ENCODE results near the gene LRRC71.

LRRC71 gene

DNA sequence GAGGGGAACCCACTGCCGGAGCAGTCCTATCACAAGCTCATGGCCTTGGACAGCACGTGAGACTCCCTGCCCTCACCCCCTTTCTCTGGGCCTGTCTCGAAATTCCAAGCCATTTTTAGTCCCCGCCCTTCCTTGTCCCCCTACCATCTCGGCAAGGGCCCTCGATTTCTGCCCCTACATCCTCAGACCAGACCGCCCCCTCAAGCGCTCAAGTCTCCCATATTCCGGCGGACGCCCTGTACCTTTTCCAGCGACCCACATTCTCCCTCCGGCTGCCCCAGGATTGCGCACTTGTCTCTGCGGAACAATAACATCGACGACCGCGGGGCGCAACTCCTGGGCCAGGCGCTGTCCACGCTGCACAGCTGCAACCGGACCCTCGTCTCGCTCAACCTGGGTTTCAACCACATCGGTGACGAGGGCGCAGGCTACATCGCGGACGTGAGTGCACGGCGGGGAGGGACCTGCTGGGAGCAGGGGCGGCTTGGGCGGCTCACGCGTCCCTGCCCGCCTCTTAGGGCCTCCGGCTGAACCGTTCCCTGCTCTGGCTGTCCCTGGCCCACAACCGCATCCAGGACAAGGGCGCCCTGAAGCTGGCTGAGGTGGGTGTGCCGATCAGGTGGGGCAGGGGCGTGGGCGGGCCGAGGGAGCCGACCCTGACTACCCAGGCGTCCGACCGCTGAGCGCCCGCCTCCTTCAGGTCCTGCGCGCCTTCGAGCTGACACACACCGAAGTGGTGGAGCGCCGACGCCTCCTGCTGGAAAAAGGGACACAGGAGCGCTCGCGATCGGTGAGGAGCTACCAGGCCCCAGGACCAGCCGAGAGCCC, 7.0 kb downstream of the LRRC71 start:
- DNase-seq (ENCODE audit: low read depth in 2 of 2), result peak; percentile 55 to 63

DNA sequence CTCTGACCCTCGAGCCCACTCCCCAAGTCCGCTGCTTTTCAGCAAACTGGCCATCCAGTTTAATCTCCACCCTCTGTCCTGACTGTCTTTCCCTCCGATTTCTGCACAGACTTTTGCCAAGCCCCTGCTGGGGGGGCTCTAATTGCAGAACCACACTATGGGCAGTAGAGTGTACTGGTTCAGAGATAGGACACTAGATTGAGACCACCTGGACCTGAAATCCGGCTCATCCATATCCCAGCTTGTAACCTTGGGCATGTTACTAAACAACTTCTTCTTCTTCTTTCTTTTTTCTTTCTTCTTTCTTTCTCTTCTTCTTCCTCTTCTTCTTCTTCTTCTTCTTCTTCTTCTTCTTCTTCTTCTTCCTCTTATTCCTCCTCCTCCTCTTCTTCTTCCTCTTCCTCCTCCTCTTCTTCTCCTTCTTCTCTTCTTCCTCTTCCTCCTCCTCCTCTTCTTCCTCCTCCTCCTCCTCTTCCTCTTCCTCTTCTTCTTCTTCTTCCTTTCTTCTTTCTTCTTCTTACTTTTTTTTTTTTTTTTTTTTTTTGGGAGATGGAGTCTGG, 7.7 kb downstream of the LRRC71 start:
- DNase-seq (ENCODE audit: low read depth in 2 of 2), result no peak

DNA sequence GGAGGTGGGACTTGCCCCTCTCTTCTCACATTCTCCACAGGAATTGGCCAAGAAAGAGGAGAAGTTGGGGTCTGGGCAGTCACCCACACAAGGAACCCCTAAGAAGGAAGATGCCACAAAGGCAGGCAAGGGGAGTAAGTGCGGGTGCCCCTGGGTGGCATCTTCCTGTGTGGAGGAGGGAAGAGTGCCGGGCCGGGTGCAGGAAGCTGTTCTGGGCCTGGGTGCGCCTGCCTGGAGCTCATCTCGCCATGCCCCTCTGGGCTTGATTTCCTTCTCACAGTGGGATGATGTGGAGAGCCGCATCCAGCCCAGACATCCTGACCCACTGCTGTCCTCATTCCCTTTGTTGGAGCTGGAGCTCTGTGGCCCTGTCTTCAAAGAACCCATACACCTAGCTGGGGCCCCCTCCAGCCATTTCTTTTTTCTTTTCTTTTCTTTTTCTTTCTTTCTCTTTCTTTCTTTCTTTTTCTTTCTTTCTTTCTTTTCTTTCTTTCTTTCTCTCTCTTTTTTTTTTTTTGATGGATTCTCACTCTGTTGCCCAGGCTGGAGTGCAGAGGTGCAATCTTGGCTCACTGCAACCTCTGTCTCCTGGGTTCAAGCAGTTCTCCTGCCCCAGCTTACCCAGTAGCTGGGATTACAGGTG, 9.3 kb downstream of the LRRC71 start:
- DNase-seq (ENCODE audit: low read depth in 2 of 2), result no peak

DNA sequence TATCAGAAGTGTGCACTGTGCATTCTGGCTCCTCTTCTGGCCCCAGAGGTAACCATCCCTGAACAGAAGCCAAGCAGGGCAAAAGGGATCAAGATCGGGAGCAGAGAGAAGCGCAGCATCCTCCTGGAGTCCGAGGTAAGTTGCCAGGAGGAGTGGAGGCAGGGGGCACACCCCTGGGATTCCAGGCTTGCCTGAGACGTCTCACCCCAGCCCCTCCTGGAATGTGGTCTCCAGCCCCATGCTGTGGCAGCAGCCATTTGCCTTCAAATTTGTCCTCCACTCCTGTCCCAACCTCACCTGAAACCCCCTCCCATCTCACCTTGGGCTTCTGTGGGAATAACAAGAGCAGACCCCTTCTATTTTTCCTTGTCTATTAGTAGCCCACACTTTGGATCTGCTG, 10.1 kb downstream of the LRRC71 start:
- no peak for DNase-seq (ENCODE audit: low read depth in 2 of 2)

DNA sequence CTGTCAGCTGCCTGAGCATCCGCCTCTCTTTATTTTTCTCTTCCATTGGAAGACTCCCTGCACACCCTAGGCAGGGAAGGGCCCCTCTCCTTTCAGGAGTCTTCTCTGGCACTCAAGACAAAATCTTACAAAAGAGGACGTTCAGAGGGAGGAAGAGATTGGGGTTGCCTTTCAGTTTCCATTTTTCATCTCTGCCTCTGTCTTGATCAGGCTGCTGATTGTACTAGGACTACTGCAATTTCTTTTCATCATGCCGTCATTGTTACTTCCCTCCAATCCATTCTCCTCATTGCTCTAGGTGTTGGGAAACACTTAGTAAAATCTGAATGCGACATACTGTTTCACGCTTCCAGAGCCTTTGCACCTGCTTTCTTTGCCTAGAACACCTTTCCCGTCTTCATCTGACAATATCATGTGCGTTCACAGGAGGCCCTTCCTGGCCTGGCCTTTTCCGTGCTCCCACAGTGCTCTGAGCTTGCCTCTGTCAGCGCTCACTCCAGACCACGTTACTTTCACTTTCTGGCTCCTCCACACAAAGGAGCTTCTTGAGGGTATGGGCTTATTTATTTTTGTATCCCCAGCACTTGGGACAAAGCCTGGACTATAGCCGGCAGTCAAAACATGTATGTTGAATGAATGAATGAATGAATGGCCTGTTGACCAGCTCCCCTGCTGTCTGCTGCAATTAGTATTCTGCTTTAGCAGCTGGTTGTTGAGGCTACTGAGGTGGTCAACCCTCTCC, 10.9 kb downstream of the LRRC71 start:
- no peak for DNase-seq (ENCODE audit: low read depth in 2 of 2)

DNA sequence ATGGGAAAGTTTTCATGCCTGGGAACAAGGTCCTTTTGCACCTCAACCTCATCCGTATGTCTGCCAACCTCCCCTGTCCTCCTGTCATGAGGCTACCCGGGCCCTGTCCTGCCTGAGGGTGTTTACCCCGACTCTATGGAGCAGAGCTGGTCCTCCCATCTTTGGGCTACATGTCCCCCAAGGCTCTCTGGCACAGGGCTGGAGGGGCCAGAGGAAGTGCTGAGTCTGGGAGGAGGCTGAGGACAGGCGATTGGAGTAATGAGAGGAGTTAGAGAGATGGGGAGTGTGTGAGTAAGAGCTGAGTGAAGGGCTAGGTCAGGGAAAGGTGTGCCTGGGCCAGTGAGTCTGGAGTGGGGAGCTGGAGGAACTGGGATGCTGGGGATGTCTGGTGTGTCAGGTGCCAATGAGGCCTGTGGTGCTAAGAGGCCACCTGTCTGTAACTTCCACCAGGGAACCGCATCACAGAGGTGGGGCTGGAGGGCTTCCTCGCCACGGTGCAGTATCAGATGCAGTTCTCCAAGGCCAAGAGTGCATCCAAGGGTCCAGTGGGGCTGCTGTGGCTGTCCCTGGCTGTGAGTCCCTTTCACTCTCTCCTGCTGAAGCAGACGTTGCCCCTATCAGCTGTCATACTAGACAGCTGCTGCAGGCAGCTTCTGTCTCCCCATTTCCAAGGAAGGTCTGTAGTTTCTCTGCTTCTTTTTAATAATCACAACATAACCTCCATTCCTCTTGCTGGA, 11.7 kb downstream of the LRRC71 start:
- DNase-seq (ENCODE audit: low read depth in 2 of 2), result no peak

DNA sequence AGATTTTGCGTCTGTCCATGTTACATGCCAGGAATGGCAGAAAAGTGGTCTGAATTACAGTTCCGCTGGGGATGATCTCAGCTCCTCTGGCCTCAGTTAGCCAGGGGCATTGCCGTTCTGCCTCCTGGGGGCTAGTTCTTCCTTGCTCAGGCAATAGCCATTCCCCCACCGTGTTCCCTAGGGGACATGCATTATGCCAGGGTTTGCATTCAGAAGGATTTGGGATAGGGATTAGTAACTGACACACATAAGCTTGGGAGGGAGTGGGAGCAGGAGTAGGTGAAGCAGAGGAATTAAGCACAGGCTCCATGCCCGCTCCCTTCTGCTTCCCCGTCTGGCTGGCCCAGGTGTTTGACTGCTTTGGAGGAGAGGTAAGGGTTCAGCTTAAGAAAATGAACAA, 12.7 kb downstream of the LRRC71 start:
- DNase-seq (ENCODE audit: low read depth in 2 of 2), result no peak

DNA sequence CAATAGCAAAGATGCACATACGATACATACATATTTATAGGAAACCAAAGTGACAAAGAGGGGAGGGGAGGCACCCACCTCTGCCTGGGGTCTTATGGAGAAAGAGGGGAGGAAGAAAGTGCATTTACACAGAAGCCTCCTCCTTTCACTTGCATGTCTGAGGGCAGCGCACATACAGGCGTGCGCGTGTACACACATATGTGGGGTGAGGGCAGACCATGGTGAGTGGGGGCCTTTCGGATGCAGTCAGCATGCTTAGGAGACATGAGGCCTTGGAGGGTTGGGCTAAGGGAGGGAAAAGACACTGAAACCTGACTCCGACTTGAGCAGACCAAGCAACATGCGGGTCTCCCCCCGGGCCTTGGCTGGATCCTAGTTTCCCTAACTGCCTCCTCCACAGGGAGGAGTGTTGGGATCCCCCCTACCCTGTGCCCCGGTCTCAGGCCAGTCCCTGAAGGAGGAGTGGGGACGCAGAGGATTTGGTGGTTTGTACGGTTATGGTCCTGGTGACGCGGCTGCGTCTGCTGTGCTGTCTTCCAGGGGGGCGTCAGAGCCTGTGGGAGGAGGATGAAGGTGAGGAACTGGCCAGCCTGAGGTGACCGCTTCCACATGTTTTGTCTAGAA, 15.2 kb downstream of the LRRC71 start:
- DNase-seq (ENCODE audit: low read depth in 2 of 2), result no peak

DNA sequence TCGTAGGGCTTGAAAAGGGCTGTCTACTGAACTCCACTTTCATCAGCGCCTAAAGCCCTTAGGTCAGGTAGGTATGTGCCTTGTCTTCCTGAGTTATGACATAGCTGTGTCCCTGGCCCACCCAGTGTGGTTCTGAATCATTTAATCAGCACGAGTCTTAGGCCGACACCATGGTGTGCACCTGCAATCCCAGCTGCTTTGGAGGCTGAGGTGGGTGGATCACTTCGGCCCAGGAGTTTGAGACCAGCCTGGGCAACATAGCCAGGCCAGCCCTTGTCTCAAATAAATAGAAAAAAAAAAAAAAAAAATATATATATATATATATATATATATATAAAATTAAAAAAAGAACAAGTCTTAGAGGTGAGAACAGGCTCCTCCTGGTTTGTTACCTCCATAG, 15.8 kb downstream of the LRRC71 start:
- no peak for DNase-seq (ENCODE audit: low read depth in 2 of 2)

DNA sequence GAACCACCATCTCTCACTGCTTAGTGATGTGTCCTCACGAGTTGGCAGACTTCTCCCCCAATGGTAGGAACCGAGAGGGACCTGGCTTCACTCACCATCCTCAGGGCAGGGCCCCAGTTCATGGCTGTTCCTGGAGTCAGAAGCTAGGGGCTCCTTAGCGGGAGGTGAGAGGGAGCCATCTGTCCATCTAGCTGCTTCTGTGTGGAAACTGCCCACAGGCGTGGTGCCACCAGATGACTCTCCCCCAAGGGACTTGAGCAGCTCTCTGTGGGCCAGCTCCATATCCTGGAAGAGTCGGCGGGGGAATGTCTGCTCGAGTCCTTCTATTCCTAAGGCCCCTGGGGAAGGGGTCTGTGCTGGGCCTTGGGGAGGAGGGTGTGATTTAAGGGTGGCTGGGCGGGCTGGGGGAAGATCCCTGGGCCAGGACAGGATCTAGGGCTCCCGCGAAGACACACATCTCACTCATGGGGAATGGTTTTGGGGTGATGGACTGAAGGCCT, 16.3 kb downstream of the LRRC71 start:
- DNase-seq (ENCODE audit: low read depth in 2 of 2), result no peak

DNA sequence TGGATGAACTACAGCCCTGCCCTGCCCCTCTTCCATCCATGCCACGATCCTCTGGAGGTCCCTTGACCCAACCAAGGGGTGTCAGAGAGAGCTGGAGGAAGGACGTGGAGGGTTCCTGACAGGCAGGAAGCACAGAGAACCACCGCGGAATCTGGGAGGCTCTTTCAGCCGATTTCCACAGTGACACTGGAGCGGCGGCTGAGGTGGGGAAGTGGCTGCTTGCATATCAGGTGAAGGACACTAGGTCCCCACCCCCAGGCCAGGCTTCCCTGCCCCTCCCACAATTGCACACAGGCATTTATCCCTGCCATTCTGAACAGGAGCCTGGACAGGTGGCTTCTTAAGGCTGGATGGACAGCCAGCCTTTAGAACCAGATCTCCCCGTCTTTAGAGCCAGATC, 17.5 kb downstream of the LRRC71 start:
- no peak for DNase-seq (ENCODE audit: low read depth in 2 of 2)

DNA sequence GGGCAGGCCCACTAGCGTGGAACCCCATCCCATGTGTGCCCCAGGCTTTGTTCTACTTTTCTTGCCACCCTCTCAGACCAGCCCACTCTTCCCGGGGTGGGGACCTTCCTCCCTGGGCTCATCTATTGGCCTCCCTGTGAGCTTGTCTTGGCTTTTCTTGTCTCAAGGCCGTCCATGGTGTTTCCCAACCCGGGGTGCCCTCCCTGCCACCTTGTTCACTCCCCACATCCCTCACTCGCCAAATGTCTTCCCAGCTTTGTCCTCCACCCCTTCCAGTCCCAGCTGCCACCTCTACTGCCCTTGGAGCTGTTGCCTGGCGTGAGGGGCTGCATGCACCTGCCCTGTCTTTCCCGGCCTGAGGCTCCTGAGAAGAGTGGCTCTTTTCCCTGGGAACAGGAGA, 18.4 kb downstream of the LRRC71 start:
- DNase-seq (ENCODE audit: low read depth in 2 of 2), result no peak

DNA sequence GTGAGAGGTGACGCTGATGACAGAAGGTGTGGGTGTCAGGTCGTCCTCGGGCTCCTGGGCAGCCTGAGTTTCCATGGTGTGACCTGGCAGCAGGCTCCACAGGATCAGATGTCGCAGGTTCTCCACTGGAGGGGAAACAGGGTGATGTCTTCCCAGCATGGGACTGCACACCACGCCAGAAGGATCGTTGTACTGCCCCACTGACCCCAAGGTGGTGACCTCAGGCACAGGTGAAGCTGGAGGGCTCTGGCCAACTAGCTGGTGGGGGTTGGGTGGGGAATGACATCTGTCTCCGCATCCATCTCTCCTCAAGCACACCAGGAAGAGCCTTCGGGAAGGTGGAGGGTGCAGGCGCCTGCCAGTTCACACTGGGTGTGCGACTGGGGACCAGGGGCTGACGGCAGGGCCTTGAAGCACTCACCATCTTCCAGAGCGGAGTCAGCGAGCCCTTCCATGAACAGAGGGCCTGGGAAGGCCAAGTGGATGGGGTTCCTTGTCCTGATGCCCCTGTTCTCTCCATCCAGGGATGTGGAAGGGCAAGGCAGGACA, 19.4 kb downstream of the LRRC71 start:
- DNase-seq (ENCODE audit: low read depth in 2 of 2), result no peak

DNA sequence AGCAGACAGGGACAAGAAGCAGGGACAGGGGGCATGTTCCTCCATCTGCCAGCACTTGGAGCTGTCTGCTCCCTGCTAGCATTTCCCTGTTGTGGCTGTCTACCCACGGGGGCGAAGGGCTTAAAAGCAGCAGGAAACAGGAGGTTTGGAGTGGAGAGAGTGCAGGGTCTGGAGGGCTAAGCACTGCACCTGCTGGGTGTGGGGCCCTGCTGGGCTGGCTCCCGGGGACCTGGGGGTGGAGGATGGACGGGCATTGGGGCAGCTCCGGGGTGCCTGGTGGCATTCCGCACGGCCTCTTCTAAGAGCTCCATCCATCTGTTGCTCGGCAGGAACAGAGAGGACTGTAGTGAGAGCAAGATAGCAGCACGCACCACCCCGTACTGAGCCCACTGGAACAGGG, 21.2 kb downstream of the LRRC71 start:
- DNase-seq (ENCODE audit: low read depth in 2 of 2), result no peak

DNA sequence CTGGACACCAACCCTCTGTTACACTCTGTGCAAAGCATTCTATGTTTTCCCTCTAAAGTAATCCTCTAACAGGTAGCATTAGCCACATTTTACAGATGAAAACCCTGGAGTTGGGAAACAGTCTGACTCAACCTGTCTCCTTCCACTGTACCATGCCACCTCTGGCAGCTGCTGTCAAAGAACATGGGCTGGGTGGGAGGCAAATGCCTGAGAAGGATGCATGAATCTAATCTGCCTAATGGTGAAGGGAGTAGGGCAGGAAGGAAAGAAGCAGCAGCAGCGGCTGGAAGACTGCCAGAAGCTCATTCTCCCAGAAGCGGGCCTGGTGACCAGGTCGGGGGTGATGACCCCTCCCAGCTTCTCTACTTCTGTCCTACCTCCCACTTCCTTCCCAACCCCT, 21.7 kb downstream of the LRRC71 start:
- no peak for DNase-seq (ENCODE audit: low read depth in 2 of 2)

DNA sequence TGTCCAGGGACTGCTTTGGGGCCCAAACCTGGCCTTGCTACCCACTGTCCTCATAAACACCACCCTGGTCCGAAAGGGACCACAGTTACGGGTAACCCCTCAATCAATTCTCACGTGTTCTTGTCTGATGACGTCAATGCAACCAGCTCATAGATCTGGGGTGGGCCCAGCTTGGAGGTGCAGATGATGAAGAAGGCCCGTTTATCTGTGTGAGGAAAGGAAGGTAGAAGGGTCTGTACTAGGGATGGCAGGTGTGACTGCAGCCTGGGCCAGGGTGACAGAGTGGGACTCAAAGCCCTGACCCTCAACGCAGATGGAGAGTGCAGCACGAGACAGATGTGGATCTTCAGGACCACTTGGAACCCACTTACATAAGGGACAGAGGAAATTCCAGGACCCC, 22.1 kb downstream of the LRRC71 start:
- no peak for DNase-seq (ENCODE audit: low read depth in 2 of 2)

DNA sequence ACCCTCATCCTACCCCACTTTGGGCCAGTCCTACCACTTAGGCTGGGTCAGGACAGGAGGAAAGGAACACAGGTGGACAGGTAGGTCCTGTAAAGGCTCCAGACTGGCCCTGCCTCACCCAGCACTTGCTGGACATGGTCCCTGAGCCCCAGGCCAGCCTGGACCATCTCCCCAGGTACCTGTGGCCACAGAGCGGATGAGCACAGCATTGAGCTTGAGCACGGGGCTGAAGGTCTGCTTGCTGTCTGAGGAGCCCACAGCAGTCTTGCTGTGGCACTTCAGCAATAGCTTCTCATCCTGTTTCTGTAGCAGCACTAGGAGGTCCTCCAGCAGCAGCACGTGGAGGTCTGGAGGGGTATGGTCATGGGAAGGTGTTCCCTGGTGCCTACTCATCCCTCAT, 23.3 kb downstream of the LRRC71 start:
- DNase-seq (ENCODE audit: low read depth in 2 of 2), result no peak

DNA sequence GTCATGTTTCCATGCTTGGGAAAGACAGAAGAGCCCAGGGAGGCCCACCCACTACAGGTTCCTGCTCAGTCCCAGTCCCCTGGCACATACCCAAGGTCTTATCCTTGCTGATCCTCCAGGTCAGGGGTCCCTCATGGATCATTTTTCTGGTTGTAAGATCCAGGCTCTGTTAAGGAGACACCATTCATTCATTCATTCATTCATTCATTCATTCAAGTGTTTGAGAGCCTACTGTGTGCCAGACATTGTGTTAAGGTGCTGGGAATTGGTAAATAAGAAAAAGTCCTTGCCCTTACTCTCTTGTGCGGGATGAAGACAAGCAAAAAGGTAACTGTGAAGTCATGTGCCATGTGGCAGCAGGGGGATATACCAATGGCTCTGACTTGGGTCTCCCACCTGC, 23.8 kb downstream of the LRRC71 start:
- no peak for DNase-seq (ENCODE audit: low read depth in 2 of 2)

DNA sequence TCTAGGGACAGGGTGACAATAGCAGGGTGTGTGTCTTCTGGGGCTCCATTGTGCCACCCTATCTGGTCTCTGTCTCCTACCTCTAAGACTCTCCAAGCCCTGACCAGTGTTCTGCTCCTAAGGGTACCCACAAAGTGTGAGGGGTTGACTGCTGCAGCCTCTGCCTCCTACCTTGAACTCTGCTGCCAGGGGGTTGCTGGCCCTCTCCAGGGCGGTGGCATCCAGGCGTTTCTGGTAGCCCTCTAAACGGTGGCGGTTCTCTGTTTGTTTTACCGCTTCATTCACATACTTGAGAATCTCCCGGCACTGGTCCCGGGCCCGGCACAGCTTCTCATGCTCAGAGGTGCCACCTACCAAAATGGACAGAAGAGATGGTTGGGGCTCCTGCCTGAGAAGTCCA, 24.4 kb downstream of the LRRC71 start:
- no peak for DNase-seq (ENCODE audit: low read depth in 2 of 2)

DNA sequence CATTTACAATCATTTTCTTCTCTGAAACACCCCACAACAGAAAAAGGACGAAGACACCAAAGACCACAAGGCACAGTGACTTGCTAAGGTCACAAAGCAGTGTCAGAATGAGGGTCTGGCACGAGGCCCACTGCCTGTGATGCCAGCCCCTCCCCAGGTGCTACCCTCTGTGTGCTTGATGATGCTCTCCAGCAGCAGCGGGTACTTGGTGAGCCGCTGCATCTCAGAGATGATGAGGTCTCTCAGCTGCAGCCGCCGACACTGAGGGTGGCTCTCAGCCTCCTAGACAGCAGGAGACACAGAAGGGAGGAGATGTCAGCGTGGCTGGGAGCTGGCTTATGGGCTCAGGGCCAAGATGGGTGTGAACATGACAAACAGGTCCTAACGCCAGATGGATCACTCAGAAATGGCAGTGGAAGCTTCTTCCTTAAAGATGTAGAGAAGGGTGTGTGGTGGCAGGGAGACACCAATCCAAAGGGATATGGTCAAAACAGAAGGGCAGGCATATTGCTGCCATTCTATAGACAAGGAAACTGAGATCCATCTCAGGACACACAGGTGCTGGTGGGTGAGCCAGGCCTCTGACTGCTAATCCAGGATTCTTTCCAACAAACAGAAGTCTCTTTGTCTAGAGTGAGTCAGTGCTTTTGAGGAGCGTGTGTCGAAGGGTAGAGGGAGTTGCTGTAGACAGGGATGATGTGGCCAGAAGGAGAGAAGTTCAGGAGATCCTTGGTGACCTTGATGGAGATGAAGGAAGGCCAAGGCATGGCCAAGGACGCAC, 25.6 kb downstream of the LRRC71 start:
- DNase-seq (ENCODE audit: low read depth in 2 of 2), result no peak
